Vein endothelial cell (primary cell): ENCODE measurements around the gene ALDH16A1. TPM values are rescaled to one million over a fixed set of nuclear protein-coding genes. Genes with fewer than 3 reads are reported as not detected.

ENCODE experiments used
- small RNA-seq: library from RNA; depleted of rRNA; stranded (forward); fragments of <200 nt; gene quantifications from one replicate; pipeline ENCODE3, GENCODE V24; 2012
- total RNA-seq: library from RNA; depleted of rRNA; stranded (reverse); fragments of >200 nt; gene quantifications from 2 replicates; pipeline ENCODE4 v1.2.3, GENCODE V29; 2012

ALDH16A1 gene
- 34.9 and 38.8 TPM in 2 replicates for total RNA-seq

DNA sequence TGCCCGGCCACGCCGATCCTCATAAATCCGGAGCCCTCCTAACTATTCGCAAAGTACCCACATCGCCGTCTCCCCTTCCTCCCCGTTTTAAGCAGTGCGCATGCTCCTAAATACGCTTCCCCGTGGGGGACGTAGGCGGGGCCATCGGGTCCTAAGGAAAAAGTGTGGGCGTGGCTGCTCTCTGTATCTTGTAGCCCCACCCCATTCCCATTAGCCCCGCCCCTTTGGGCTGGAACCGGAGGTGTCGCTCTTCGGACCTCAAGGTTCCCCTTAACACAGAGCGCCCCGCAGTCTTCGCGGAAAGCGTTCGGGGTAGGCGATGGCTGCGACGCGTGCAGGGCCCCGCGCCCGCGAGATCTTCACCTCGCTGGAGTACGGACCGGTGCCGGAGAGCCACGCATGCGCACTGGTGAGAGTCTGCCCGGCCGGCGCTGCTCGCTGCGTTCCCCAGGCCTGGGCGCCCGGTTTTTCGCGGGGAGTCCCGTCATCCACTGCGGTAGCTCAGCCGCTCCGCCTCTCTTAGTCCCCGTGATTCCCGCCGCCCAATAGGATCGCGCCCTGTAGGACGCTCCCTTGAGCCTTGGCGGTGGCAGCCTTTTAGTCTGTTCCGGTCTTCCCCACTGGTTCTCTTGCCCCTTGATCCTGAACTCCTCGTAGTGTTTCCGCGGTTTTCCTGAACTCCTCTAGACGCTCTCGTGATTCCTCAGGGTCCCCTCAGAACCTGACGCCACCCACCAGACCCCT, at the start of gene ALDH16A1:
Gene ALDH16A1, plus strand, starts transcription at position 213 of the 744 bp plus-strand sequence. Its CDS starts 107 bp downstream, at position 320.

DNA sequence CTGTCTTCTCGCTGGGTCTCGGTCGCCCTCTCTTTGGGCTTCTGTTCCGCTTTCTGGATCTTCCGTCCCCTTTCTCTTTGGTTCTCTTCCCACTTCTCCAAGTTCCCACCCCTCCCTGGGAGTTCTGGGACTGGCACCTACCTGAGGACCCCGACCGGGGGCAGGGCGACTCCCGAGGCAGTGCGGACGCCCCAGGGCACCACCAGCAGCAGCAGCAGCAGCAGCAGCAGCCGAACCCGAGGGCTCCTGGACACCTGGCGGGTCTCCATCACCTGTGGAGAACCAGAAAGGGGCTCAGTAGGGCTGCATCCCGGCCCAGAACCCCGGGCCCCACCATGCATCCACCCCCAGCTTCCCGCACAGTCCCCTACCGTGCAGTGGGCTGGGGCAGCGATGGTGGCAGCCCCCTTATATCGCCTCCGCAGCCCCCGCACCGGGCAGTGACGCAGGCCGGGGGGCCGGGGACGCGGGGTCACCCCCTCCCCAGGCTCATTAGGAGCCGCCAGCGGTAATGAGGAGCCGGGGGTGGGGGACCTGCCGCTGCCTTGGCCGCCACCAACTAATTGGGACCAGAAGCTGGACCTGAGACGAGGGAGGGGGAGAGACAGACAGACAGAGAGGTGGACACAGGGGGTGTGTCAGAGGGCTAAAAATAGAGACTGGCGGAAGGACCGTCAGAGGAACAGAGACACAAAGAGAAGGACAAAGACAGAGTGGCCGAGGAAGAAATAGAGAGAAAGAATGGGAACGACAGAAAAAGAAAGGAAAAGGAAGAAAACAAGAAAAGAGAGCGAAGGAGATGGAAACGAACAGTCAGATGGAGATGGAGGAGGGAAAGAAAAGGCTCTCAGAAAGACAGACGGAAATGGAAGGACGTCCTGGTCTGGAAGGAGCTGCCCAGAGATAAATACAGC, 29.7 kb upstream of the ALDH16A1 start, which contains the start of gene PTH2:
Gene PTH2, minus strand, starts transcription at position 371 of the 914 bp plus-strand sequence. Its CDS starts 102 bp downstream, at position 269.

GRCh38 chr19:49425178-49425577, 27.8 kb upstream of the ALDH16A1 start, which contains the start of gene GFY:
Gene GFY (plus strand): TSS chr19:49425388. CDS start chr19:49426431, 1,043 bp downstream.

DNA sequence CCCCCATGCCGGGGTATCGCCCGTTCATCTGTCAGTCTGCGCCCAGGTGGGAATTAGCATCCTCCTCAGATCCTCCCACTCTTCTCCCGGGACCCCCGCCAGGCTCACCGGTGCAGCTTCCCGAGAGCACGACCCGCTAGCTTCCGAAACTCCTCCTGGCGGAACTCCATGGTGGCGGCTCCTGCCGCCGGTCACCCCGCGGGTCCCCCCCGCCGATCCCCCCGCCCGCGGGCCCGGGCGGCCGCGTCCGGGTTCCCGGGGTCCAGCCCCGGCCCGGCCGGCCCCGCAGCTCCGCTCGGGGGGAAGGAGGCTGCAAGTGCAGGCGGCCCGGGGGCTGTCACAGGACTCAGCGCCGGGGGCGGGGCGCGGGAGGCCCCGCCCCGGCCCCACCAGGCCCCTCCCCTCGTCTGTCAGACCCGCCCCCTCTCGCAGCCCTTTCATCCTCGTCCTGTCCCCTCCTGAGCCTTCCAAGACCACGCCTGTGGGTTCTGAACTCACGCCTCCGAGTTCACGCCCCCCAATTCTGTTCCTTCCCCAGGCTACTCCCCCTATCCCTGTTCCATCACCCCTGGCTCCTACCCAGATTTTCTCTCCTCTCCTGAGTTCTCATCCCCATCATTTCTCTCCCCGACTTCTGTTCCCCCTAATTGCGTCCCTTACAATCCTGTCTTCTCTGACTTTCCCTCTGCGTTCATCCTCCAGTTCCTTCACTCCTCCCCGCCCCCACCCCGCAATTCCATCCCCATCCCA, 11.6 kb upstream of the ALDH16A1 start, which contains the start of gene SLC17A7:
Gene SLC17A7, minus strand, starts transcription at position 318 of the 750 bp plus-strand sequence. Its CDS starts 148 bp downstream, at position 170.

GRCh38 chr19:49451430-49452181, 1.4 kb upstream of the ALDH16A1 start, which contains the start of gene PIH1D1:
Gene PIH1D1 (minus strand): TSS chr19:49451814. CDS start chr19:49451574, 240 bp downstream.

DNA sequence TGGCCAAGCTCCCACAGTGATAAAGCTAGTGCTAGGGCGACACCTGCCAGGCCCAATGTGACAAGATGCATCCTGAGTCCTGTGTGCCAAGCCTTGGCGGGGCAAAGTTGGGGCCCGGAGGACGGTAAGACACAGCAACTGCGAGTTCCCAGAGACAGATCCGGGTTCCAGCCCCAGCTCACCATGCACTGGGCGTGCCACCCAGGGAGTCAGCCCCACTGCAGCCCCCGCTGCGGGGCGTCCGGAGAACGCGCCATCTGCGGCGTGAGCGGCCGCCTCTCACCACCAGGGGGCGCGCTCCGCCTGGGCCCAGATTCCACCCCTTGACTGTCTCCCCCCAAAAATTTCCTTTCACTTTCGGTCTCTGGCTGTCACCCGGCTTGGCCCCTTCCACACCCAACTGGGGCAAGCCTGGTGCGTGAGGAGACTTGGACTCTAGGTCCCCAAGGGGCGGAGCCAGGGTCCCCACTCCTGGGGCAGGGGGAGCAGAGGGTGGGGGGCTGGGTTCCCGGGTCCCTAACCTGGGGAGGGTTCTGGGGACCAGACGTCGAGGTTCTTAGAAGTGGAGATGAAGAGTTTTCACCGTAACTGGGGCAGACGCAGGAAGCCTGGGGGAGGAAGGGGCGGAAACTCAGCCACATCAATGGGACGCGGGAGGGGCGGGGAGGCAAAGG, 21.0 kb downstream of the ALDH16A1 start, which contains the start of gene FLT3LG:
Gene FLT3LG, plus strand, starts transcription at position 348 of the 674 bp plus-strand sequence. CDS start 425 bp downstream, outside the sequence.

DNA sequence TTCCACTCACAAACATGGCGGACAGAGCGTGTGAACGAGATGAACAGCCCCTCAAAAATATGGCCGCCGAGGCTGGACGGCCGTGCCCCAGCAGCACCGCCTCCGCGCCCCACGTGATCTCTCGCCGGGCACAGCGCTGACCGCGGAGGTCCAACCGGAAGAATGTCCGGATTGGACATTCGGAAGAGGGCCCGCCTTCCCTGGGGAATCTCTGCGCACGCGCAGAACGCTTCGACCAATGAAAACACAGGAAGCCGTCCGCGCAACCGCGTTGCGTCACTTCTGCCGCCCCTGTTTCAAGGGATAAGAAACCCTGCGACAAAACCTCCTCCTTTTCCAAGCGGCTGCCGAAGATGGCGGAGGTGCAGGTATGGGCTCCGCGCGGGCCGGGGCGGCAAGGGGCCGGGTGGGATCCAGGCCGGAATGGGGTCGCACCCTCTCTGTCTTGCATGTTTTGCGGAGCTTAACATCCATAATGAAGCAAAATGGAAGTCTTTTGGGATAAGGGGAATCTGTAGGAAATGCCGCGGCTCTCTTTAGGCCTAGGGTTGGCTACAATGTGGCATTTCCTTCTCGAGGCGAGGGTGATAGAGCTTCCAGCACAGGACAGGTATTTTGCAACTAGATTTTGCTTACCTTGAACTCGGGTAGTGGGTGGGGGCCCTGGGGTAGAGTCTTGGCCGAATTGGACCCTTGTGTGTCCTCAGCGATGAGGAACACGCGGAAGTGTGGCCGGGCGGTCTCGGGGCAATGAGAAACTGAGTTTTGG, 34.4 kb downstream of the ALDH16A1 start, which contains the start of gene RPL13A:
Gene RPL13A, plus strand, starts transcription at position 332 of the 769 bp plus-strand sequence. Its CDS starts 22 bp downstream, at position 354.

Small RNAs within 50 kb of the gene (small RNA-seq; reads per million reads assigned to genes)
- not detected for gene COX6CP7
- gene MIR150: 10.8 reads per million, percentile 96 among the genes with 10 or more reads in this experiment
- not detected for gene SNORD32A
- not detected for gene SNORD33
- not detected for gene SNORD34
- gene SNORD35A: not detected
- gene SNORD35B: not detected

Other genes starting within 250 kb of the ALDH16A1 start
- 0.96 and 0.98 TPM in 2 replicates for gene SLC6A16, start 128.0 kb upstream of the ALDH16A1 start, total RNA-seq
- gene CD37, start 117.8 kb upstream of the ALDH16A1 start, total RNA-seq: not detected in 2 replicates
- 69.8 and 95.7 TPM in 2 replicates for gene TEAD2, start 90.8 kb upstream of the ALDH16A1 start, total RNA-seq
- gene DKKL1, start 89.3 kb upstream of the ALDH16A1 start, total RNA-seq: 0.98 TPM in 1 of 2 replicates, not detected in the other
- gene KASH5, start 65.0 kb upstream of the ALDH16A1 start, total RNA-seq: not detected in 2 replicates
- gene PTH2, start 29.8 kb upstream of the ALDH16A1 start, total RNA-seq: not detected in 2 replicates
- not detected in 2 replicates for gene GFY, start 27.8 kb upstream of the ALDH16A1 start, total RNA-seq
- not detected in 2 replicates for gene SLC17A7, start 11.7 kb upstream of the ALDH16A1 start, total RNA-seq
- gene PIH1D1, start 1.4 kb upstream of the ALDH16A1 start, total RNA-seq: 98.8 and 111 TPM in 2 replicates
- gene FLT3LG, start 21.0 kb downstream of the ALDH16A1 start, total RNA-seq: 1.7 and 3.3 TPM in 2 replicates
- 2,277 and 3,319 TPM in 2 replicates for gene RPL13A, start 34.4 kb downstream of the ALDH16A1 start, total RNA-seq
- gene RPS11, start 43.2 kb downstream of the ALDH16A1 start, total RNA-seq: 3,071 and 4,093 TPM in 2 replicates
- gene FCGRT, start 59.4 kb downstream of the ALDH16A1 start, total RNA-seq: 88.0 and 140 TPM in 2 replicates
- 20.3 and 62.4 TPM in 2 replicates for gene RCN3, start 74.8 kb downstream of the ALDH16A1 start, total RNA-seq
- gene NOSIP, start 127.3 kb downstream of the ALDH16A1 start, total RNA-seq: 171 and 222 TPM in 2 replicates
- 6.5 and 8.5 TPM in 2 replicates for gene PRRG2, start 128.1 kb downstream of the ALDH16A1 start, total RNA-seq
- gene PRR12, start 138.0 kb downstream of the ALDH16A1 start, total RNA-seq: 5.3 and 5.9 TPM in 2 replicates
- gene RRAS, start 186.9 kb downstream of the ALDH16A1 start, total RNA-seq: 30.6 and 65.3 TPM in 2 replicates
- gene SCAF1, start 189.0 kb downstream of the ALDH16A1 start, total RNA-seq: 19.4 and 35.6 TPM in 2 replicates
- gene IRF3, start 212.6 kb downstream of the ALDH16A1 start, total RNA-seq: 38.5 and 43.2 TPM in 2 replicates
- gene BCL2L12, start 212.7 kb downstream of the ALDH16A1 start, total RNA-seq: 9.4 and 9.5 TPM in 2 replicates
- gene PRMT1, start 224.0 kb downstream of the ALDH16A1 start, total RNA-seq: 388 and 419 TPM in 2 replicates
- gene ADM5, start 236.4 kb downstream of the ALDH16A1 start, total RNA-seq: 0.98 and 1.9 TPM in 2 replicates
- gene CPT1C, start 237.9 kb downstream of the ALDH16A1 start, total RNA-seq: 22.9 and 25.0 TPM in 2 replicates